ENCODE data around the gene CLN5. TPM values are rescaled to one million over a fixed set of nuclear protein-coding genes. Genes with fewer than 3 reads are reported as not detected.

CLN5 gene
- total and polyA plus RNA-seq, 2 donors from 2014 or later: 59.5 to 80.8 TPM

- intact Hi-C loops (cut with DNase I): no loop called here
- H3K9me3 ChIP-seq (ENCODE audit: control insufficient read depth in 2 of 3, insufficient read depth in 1 of 3, low read length in 3 of 3): no peaks in the 10 kb centered on the region
- H3K4me3 ChIP-seq (ENCODE audit: low read length in 3 of 3): no peak overlapping the region
- no peak overlapping the region for H3K9ac ChIP-seq (ENCODE audit: low read length in 3 of 3)
- DNase-seq (no peak), FAIRE-seq (no peak)
- TF ChIP-seq CTCF (IDR thresholded peaks at IDR 0.05; ENCODE audit: borderline replicate concordance, extremely low read depth, insufficient read depth): no peak
- H3K4me1 ChIP-seq (ENCODE audit: control insufficient read depth in 2 of 3, insufficient read depth in 2 of 3, low read depth in 1 of 3, low read length in 3 of 3): no peaks in the 10 kb centered on the region
- H3K36me3 ChIP-seq (ENCODE audit: control insufficient read depth in 2 of 3, insufficient read depth in 3 of 3, low read length in 3 of 3): peaks cover 0 to 2% (median 0%) of the 10 kb centered on the region in 3 donors
- no peak overlapping the region for H3K27ac ChIP-seq (ENCODE audit: low read depth in 2 of 2, low read length in 2 of 2)
- no peaks in the 10 kb centered on the region for H3K27me3 ChIP-seq (ENCODE audit: control insufficient read depth, insufficient read depth, low read length)
These were observed 49.0 kb downstream of the CLN5 start for GRCh38 chr13:77040835-77041234.

- H3K4me3 ChIP-seq (ENCODE audit: low read length in 3 of 3): no peak overlapping the region
- DNase-seq (no peak), FAIRE-seq (no peak)
- TF ChIP-seq CTCF (IDR thresholded peaks at IDR 0.05; ENCODE audit: borderline replicate concordance, extremely low read depth, insufficient read depth): no peak
- no peaks in the 10 kb centered on the region for H3K9me3 ChIP-seq (ENCODE audit: control insufficient read depth in 2 of 3, insufficient read depth in 1 of 3, low read length in 3 of 3)
- no peak overlapping the region for H3K9ac ChIP-seq (ENCODE audit: low read length in 3 of 3)
- intact Hi-C loops (cut with DNase I): no loop called here
- H3K4me1 ChIP-seq (ENCODE audit: control insufficient read depth in 2 of 3, insufficient read depth in 2 of 3, low read depth in 1 of 3, low read length in 3 of 3): no peaks in the 10 kb centered on the region
- H3K27ac ChIP-seq (ENCODE audit: low read depth in 2 of 2, low read length in 2 of 2): no peak overlapping the region
- peaks cover 0 to 2% (median 0%) of the 10 kb centered on the region in 3 donors for H3K36me3 ChIP-seq (ENCODE audit: control insufficient read depth in 2 of 3, insufficient read depth in 3 of 3, low read length in 3 of 3)
- H3K27me3 ChIP-seq (ENCODE audit: control insufficient read depth, insufficient read depth, low read length): no peaks in the 10 kb centered on the region
These were observed 50.8 kb downstream of the CLN5 start for GRCh38 chr13:77042566-77043177.

GRCh38 chr13:77047649-77048343 is 55.9 kb downstream of the CLN5 start:
- H3K9me3 ChIP-seq (ENCODE audit: control insufficient read depth in 2 of 3, insufficient read depth in 1 of 3, low read length in 3 of 3): no peaks in the 10 kb centered on the region
- no peak overlapping the region for H3K27ac ChIP-seq (ENCODE audit: low read depth in 2 of 2, low read length in 2 of 2)
- no peaks in the 10 kb centered on the region for H3K4me1 ChIP-seq (ENCODE audit: control insufficient read depth in 2 of 3, insufficient read depth in 2 of 3, low read depth in 1 of 3, low read length in 3 of 3)
- H3K27me3 ChIP-seq (ENCODE audit: control insufficient read depth, insufficient read depth, low read length): no peaks in the 10 kb centered on the region
- FAIRE-seq (no peak), DNase-seq (no peak)
- intact Hi-C loops (cut with DNase I): no loop called here
- H3K9ac ChIP-seq (ENCODE audit: low read length in 3 of 3): no peak overlapping the region
- no peak for TF ChIP-seq CTCF (IDR thresholded peaks at IDR 0.05; ENCODE audit: borderline replicate concordance, extremely low read depth, insufficient read depth)
- peaks cover 2 to 11% (median 11%) of the 10 kb centered on the region in 3 donors for H3K36me3 ChIP-seq (ENCODE audit: control insufficient read depth in 2 of 3, insufficient read depth in 3 of 3, low read length in 3 of 3)
- no peak overlapping the region for H3K4me3 ChIP-seq (ENCODE audit: low read length in 3 of 3)
